ENCODE data around the gene WWOX. TPM values are rescaled to one million over a fixed set of nuclear protein-coding genes. Genes with fewer than 3 reads are reported as not detected.

WWOX gene
- polyA plus RNA-seq, 1 donor (not counting 4 experiments of a cell fraction or from before 2014, with no cell fraction given): 5.1 TPM

- H3K36me3 ChIP-seq (ENCODE audit: control insufficient read depth in 2 of 2, extremely low read depth in 1 of 2, insufficient read depth in 2 of 2, low read length in 2 of 2): no peaks in the 10 kb centered on the region
- no peaks in the 10 kb centered on the region for H3K79me2 ChIP-seq (ENCODE audit: control insufficient read depth, insufficient read depth, low read length)
- H4K20me1 ChIP-seq (ENCODE audit: control insufficient read depth, extremely low read depth, insufficient read depth, low read length): no peaks in the 10 kb centered on the region
- no peak overlapping the region for H3K4me2 ChIP-seq (ENCODE audit: control insufficient read depth, extremely low read depth, insufficient read depth, low read depth, low read length)
- FAIRE-seq: no peak
- H3K27ac ChIP-seq (ENCODE audit: control insufficient read depth, insufficient read depth, low read length): no peak overlapping the region
- no peaks in the 10 kb centered on the region for H3K9me3 ChIP-seq (ENCODE audit: control insufficient read depth, low read depth, low read length)
- no peak overlapping the region for H2AFZ ChIP-seq (ENCODE audit: control insufficient read depth, low read length)
- no peak overlapping the region for H3K4me3 ChIP-seq (ENCODE audit: control insufficient read depth in 2 of 3, extremely low read depth in 1 of 3, insufficient read depth in 2 of 3, low read depth in 1 of 3, low read length in 3 of 3)
- H3K9ac ChIP-seq (ENCODE audit: control insufficient read depth, extremely low read depth, insufficient read depth, low read length): no peak overlapping the region
- TF ChIP-seq CTCF (optimal IDR thresholded peaks at IDR 0.05 in 1 of 3, IDR thresholded peaks at IDR 0.05 in 1 of 3, conservative IDR thresholded peaks at IDR 0.05 in 1 of 3; ENCODE audit: extremely low read depth in 1 of 3, insufficient read depth in 2 of 3, low read length in 3 of 3): no peak
- TF ChIP-seq EZH2 (IDR thresholded peaks at IDR 0.05; ENCODE audit: low read length): no peak
- no peaks in the 10 kb centered on the region for H3K9me1 ChIP-seq (ENCODE audit: control insufficient read depth, extremely low read depth, insufficient read depth, low read length)
- H3K27me3 ChIP-seq (ENCODE audit: control insufficient read depth, extremely low read depth, insufficient read depth, low read length): no peaks in the 10 kb centered on the region
- dilution Hi-C loops (cut with MboI; ENCODE audit: extremely low pct_ligation_motif_present, low sequenced_read_pairs): no loop called here
- DNase-seq (ENCODE audit: low read depth, low spot score): no peak
- H3K4me1 ChIP-seq (ENCODE audit: control insufficient read depth, extremely low read depth, insufficient read depth, low read length): no peaks in the 10 kb centered on the region
Observed at GRCh38 chr16:78126662-78127061, 27.2 kb downstream of the WWOX start.

GRCh38 chr16:78127130-78127529 lies 27.7 kb downstream of the WWOX start:
- DNase-seq (ENCODE audit: low read depth, low spot score) (no peak), FAIRE-seq (no peak)
- Histone ChIP-seq H3K4me1 (ENCODE audit: control insufficient read depth, extremely low read depth, insufficient read depth, low read length) (no peaks in the 10 kb centered on the region), H3K4me3 (ENCODE audit: control insufficient read depth in 2 of 3, extremely low read depth in 1 of 3, insufficient read depth in 2 of 3, low read depth in 1 of 3, low read length in 3 of 3) (no peak overlapping the region), H4K20me1 (ENCODE audit: control insufficient read depth, extremely low read depth, insufficient read depth, low read length) (no peaks in the 10 kb centered on the region), H3K27ac (ENCODE audit: control insufficient read depth, insufficient read depth, low read length) (no peak overlapping the region), H3K9ac (ENCODE audit: control insufficient read depth, extremely low read depth, insufficient read depth, low read length) (no peak overlapping the region), H3K79me2 (ENCODE audit: control insufficient read depth, insufficient read depth, low read length) (no peaks in the 10 kb centered on the region), H2AFZ (ENCODE audit: control insufficient read depth, low read length) (no peak overlapping the region), H3K36me3 (ENCODE audit: control insufficient read depth in 2 of 2, extremely low read depth in 1 of 2, insufficient read depth in 2 of 2, low read length in 2 of 2) (no peaks in the 10 kb centered on the region), H3K4me2 (ENCODE audit: control insufficient read depth, extremely low read depth, insufficient read depth, low read depth, low read length) (no peak overlapping the region), H3K9me3 (ENCODE audit: control insufficient read depth, low read depth, low read length) (no peaks in the 10 kb centered on the region), H3K9me1 (ENCODE audit: control insufficient read depth, extremely low read depth, insufficient read depth, low read length) (no peaks in the 10 kb centered on the region), H3K27me3 (ENCODE audit: control insufficient read depth, extremely low read depth, insufficient read depth, low read length) (no peaks in the 10 kb centered on the region)
- dilution Hi-C loops (cut with MboI; ENCODE audit: extremely low pct_ligation_motif_present, low sequenced_read_pairs): no loop called here
- TF ChIP-seq CTCF (optimal IDR thresholded peaks at IDR 0.05 in 1 of 3, IDR thresholded peaks at IDR 0.05 in 1 of 3, conservative IDR thresholded peaks at IDR 0.05 in 1 of 3; ENCODE audit: extremely low read depth in 1 of 3, insufficient read depth in 2 of 3, low read length in 3 of 3) (no peak), EZH2 (IDR thresholded peaks at IDR 0.05; ENCODE audit: low read length) (no peak)

All from keratinocyte (primary cell).